ENCODE results near the gene TMEM243.

DNA sequence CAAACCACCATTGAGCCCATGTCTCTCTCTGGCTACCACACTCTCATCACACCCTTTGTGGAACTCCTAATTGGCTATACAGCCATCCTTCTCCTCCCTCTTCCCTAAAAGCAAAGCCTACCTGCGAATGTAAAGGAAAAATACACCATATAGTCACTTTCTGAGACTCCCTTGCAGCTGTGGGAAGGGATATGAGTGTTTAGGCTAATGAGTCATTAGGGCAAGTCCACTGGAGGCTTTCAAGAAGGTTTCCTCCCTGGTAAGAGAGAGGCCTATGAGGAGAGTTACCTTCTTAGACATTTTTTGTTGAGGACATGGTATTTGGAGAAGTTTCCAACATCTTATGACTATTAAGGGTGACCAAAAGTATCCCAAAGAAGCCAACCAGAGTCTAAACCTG, 4.1 kb upstream of the TMEM243 start:
- TF ChIP-seq, protein P1, sequence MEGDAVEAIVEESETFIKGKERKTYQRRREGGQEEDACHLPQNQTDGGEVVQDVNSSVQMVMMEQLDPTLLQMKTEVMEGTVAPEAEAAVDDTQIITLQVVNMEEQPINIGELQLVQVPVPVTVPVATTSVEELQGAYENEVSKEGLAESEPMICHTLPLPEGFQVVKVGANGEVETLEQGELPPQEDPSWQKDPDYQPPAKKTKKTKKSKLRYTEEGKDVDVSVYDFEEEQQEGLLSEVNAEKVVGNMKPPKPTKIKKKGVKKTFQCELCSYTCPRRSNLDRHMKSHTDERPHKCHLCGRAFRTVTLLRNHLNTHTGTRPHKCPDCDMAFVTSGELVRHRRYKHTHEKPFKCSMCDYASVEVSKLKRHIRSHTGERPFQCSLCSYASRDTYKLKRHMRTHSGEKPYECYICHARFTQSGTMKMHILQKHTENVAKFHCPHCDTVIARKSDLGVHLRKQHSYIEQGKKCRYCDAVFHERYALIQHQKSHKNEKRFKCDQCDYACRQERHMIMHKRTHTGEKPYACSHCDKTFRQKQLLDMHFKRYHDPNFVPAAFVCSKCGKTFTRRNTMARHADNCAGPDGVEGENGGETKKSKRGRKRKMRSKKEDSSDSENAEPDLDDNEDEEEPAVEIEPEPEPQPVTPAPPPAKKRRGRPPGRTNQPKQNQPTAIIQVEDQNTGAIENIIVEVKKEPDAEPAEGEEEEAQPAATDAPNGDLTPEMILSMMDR (IDR thresholded peaks at IDR 0.05; ENCODE audit: low read length), result no peak
- TF ChIP-seq EZH2phosphoT487 (IDR thresholded peaks at IDR 0.05; ENCODE audit: low read length) (no peak), EZH2 (optimal IDR thresholded peaks at IDR 0.05; ENCODE audit: low read depth, low read length) (no peak)
